Lower leg skin (tissue), 4 donors: ENCODE results near the gene POLG2. TPM values are rescaled to one million over a fixed set of nuclear protein-coding genes. Genes with fewer than 3 reads are reported as not detected.

Experiments
- DNase-seq, 2 donors: peaks; one replicate each; pipeline ENCODE4 v3.0.0-alpha.2; 2019; ENCODE audit warnings: low spot score in 2 of 2
- H3K4me3 ChIP-seq: fragments of 200-600 bp; sonication (generic); 2 replicates; pipeline ENCODE4 v1.5.1; 2017; ENCODE audit warnings: mild to moderate bottlenecking, low read depth; ENCODE audit not compliant: poor library complexity, severe bottlenecking
- POLR2A ChIP-seq, 2 donors: fragments of 450-650 bp; IDR thresholded peaks; one replicate each; pipeline ENCODE4 v1.6.1; 2016 to 2017; ENCODE audit warnings: antibody characterized with exemption in 2 of 2, mild to moderate bottlenecking in 1 of 2, moderate library complexity in 1 of 2
- WGBS, 2 donors: methylation state at CpG; one replicate each; pipeline ENCODE4 v1.1.5; 2018; 5-methylcytosine and 5-hydroxymethylcytosine counted together
- intact Hi-C: fragments of 100-400 bp; cut with DNase I; formaldehyde crosslinking; loops from one replicate; pipeline ENCODE4 v1.15.0; 2023; ENCODE audit warnings: low total_unique reads
- total RNA-seq, 4 donors: library from RNA; depleted of rRNA; stranded (reverse); fragments of >200 nt; gene quantifications; one replicate each; pipeline ENCODE4 v1.1.0, GENCODE V29; 2016
- TF ChIP-seq, protein P1 (sequence below), 3 donors: fragments of 450-650 bp; IDR thresholded peaks; one replicate each; pipeline ENCODE4 v1.5.1; 2016; ENCODE audit warnings: antibody characterized with exemption in 3 of 3, mild to moderate bottlenecking in 3 of 3, moderate library complexity in 2 of 3

The POLG2 gene
- total RNA-seq, 4 donors from 2014 or later, result 2.2 to 7.7 (median 4.2) TPM

DNA sequence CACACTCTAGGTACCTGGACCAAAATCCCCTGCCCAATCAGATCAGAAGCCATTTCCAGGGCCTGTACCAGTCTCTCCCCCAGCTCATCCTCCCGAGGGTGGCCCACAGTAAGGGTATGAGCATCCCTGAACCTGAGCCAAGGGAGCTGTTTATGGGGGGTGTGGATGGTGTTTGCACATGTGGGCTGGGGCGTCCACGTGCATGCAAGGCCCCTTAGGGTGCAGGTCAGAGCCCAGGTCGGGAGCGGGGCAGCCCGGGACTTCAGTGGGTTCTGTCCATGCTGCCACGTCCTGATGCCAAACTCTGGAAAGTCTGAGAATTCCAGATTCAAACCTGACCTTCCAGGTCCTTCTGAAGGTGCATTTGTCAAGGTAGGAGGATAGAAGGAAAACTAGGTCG lies 38.1 kb downstream of the POLG2 start:
- 84 to 88% methylated on average over 8 of the region's 8 CpGs for WGBS, 2 donors
- no peak for DNase-seq
- intact Hi-C loops, result no loop called here
- TF ChIP-seq POLR2A (IDR thresholded peaks at IDR 0.05), result no peak
- TF ChIP-seq, protein P1, sequence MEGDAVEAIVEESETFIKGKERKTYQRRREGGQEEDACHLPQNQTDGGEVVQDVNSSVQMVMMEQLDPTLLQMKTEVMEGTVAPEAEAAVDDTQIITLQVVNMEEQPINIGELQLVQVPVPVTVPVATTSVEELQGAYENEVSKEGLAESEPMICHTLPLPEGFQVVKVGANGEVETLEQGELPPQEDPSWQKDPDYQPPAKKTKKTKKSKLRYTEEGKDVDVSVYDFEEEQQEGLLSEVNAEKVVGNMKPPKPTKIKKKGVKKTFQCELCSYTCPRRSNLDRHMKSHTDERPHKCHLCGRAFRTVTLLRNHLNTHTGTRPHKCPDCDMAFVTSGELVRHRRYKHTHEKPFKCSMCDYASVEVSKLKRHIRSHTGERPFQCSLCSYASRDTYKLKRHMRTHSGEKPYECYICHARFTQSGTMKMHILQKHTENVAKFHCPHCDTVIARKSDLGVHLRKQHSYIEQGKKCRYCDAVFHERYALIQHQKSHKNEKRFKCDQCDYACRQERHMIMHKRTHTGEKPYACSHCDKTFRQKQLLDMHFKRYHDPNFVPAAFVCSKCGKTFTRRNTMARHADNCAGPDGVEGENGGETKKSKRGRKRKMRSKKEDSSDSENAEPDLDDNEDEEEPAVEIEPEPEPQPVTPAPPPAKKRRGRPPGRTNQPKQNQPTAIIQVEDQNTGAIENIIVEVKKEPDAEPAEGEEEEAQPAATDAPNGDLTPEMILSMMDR (IDR thresholded peaks at IDR 0.05), result no peak
- no peak overlapping the region for H3K4me3 ChIP-seq

- no peak for TF ChIP-seq POLR2A (IDR thresholded peaks at IDR 0.05)
- TF ChIP-seq, protein P1 (IDR thresholded peaks at IDR 0.05), result no peak
- WGBS, 2 donors, result 75 to 85% methylated on average over 7 of the region's 7 CpGs
- no peak for DNase-seq
- no peak overlapping the region for H3K4me3 ChIP-seq
- intact Hi-C loops, result no loop called here
Measured at GRCh38 chr17:64457156-64457555, 39.7 kb downstream of the POLG2 start.

- intact Hi-C loops, result no loop called here
- no peak for DNase-seq
- no peak overlapping the region for H3K4me3 ChIP-seq
- TF ChIP-seq POLR2A (IDR thresholded peaks at IDR 0.05), result no peak
- TF ChIP-seq, protein P1 (IDR thresholded peaks at IDR 0.05), result no peak
- WGBS, 2 donors, result 79 to 82% methylated on average over 8 of the region's 8 CpGs
Measured at GRCh38 chr17:64455993-64456885, 40.6 kb downstream of the POLG2 start.

GRCh38 chr17:64449545-64449944 lies 47.3 kb downstream of the POLG2 start:
- 59 to 62% methylated on average over 3 of the region's 3 CpGs for WGBS, 2 donors
- intact Hi-C loops, result no loop called here
- DNase-seq, result no peak
- no peak overlapping the region for H3K4me3 ChIP-seq
- TF ChIP-seq POLR2A (IDR thresholded peaks at IDR 0.05), result no peak
- TF ChIP-seq, protein P1 (IDR thresholded peaks at IDR 0.05), result no peak

- DNase-seq, result peak in 1 of 2 donors; percentile 47
Measured at GRCh38 chr17:64448665-64449512, 48.0 kb downstream of the POLG2 start, which contains the start of gene MILR1. Gene MILR1, plus strand, starts transcription at chr17:64449115. Its CDS starts 54 bp downstream, at chr17:64449169.

More at GRCh38 chr17:64448665-64449512, 48.0 kb downstream of the POLG2 start, which contains the start of gene MILR1:
- no peak within 1 kb of the TSS for H3K4me3 ChIP-seq
- intact Hi-C loops, result no loop called here
- 40 to 42% methylated on average over 10 of the region's 10 CpGs for WGBS, 2 donors
- TF ChIP-seq POLR2A (IDR thresholded peaks at IDR 0.05), result no peak
- TF ChIP-seq, protein P1 (IDR thresholded peaks at IDR 0.05), result no peak
